Stomach (tissue), 9 donors: ENCODE measurements around the gene PRKCA. TPM values are rescaled to one million over a fixed set of nuclear protein-coding genes. Genes with fewer than 3 reads are reported as not detected.

Experiments
- DNase-seq, 2 donors: peaks; one replicate each; pipeline versions ENCODE4 v3.0.0 to v3.0.0-alpha.2; 2013 to 2019
- H3K27ac ChIP-seq, 5 donors: fragments of 200-600 bp in 4 of 5; sonication (generic) in 4 of 5; one replicate each; pipeline ENCODE4 v1.5.1; 2013 to 2019; ENCODE audit warnings: mild to moderate bottlenecking in 1 of 5, moderate library complexity in 1 of 5
- H3K27me3 ChIP-seq, 3 donors: fragments of 200-600 bp; sonication (generic); one replicate each; pipeline ENCODE4 v1.5.1; 2017 to 2019; ENCODE audit warnings: mixed run types in 1 of 3
- H3K36me3 ChIP-seq, 4 donors: fragments of 200-600 bp; sonication (generic); 1 replicate in 3 of 4; 2 replicates in 1 of 4; pipeline ENCODE4 v1.5.1; 2016 to 2019
- H3K4me1 ChIP-seq, 4 donors: fragments of 200-600 bp; sonication (generic); one replicate each; pipeline ENCODE4 v1.5.1; 2016 to 2019
- H3K4me3 ChIP-seq, 4 donors: fragments of 200-600 bp; sonication (generic) in 3 of 4; one replicate each; pipeline ENCODE4 v1.5.1; 2016 to 2019; ENCODE audit warnings: mild to moderate bottlenecking in 1 of 4
- H3K9me3 ChIP-seq, 4 donors: fragments of 200-600 bp; sonication (generic); one replicate each; pipeline ENCODE4 v1.5.1; 2016 to 2019
- CTCF ChIP-seq, 7 experiments: fragments of 450-650 bp in 4 of 7; fragments of 200-600 bp in 3 of 7; sonication (generic) in 3 of 7; IDR thresholded peaks; one replicate each; pipeline ENCODE4 v1.5.1; 2016 to 2019; ENCODE audit warnings: antibody characterized with exemption in 7 of 7, control low read depth in 2 of 7, mild to moderate bottlenecking in 1 of 7
- EP300 ChIP-seq: sonication (generic); formaldehyde crosslinking; IDR thresholded peaks from one replicate; pipeline ENCODE4 v1.6.1; 2017; ENCODE audit warnings: antibody characterized with exemption
- POLR2A ChIP-seq, 4 donors: fragments of 450-650 bp; IDR thresholded peaks; one replicate each; pipeline ENCODE4 v1.6.1; 2016; ENCODE audit warnings: antibody characterized with exemption in 4 of 4, control low read depth in 2 of 4, mild to moderate bottlenecking in 1 of 4, moderate library complexity in 1 of 4
- POLR2AphosphoS5 ChIP-seq, 3 donors: sonication (generic); formaldehyde crosslinking; IDR thresholded peaks; one replicate each; pipeline ENCODE4 v1.6.1; 2016; ENCODE audit warnings: antibody characterized with exemption in 3 of 3
- WGBS, 5 donors: extraction: QIAGEN DNeasy Blood & Tissue Kit in 3 of 5; methylation state at CpG; one replicate each; pipeline versions ENCODE4 v1.1.5 to v1.1.7; 2013 to 2018; 5-methylcytosine and 5-hydroxymethylcytosine counted together
- intact Hi-C: fragments of 100-400 bp; cut with DNase I; formaldehyde crosslinking; loops from one replicate; pipeline ENCODE4 v1.15.1; 2023; ENCODE audit warnings: low total_unique reads
- polyA plus RNA-seq, 3 donors: library from polyadenylated mRNA; stranded (reverse); fragments of 200-250 nt; gene quantifications; one replicate each; pipeline ENCODE4 v1.2.3, GENCODE V29; 2013
- total RNA-seq, 5 donors: library from RNA; depleted of rRNA; stranded (reverse); fragments of >200 nt; gene quantifications; one replicate each; pipeline versions ENCODE4 v1.1.0 to v1.2.3, GENCODE V29; 2014 to 2016
- donor health status: healthy with polysubstance abuse.
- donor health status: Bipolar disorder and iron deficiency.
- donor health status: healthy.

PRKCA gene
- total and polyA plus RNA-seq, 8 donors, result 2.1 to 41.1 (median 12.2) TPM

- intact Hi-C loops, result no loop called here
- Histone ChIP-seq H3K9me3 (peaks cover 0 to 16% (median 10%) of the 10 kb centered on the region in 4 donors), H3K4me1 (no peaks in the 10 kb centered on the region), H3K4me3 (no peak overlapping the region), H3K27ac (no peak overlapping the region), H3K27me3 (peaks cover 0 to 28% (median 0%) of the 10 kb centered on the region in 3 donors), H3K36me3 (no peaks in the 10 kb centered on the region)
- no peak for DNase-seq
- TF ChIP-seq EP300 (no peak), CTCF (IDR thresholded peaks at IDR 0.05) (no peak), POLR2A (IDR thresholded peaks at IDR 0.05) (no peak), POLR2AphosphoS5 (IDR thresholded peaks at IDR 0.05) (no peak)
- WGBS, 5 donors, result 76 to 85% (median 82%) methylated on average over 6 of the region's 6 CpGs
These were observed 517.1 kb downstream of the PRKCA start for GRCh38 chr17:66819466-66819865.

- Histone ChIP-seq H3K27ac (no peak overlapping the region), H3K4me1 (no peaks in the 10 kb centered on the region), H3K4me3 (no peak overlapping the region), H3K9me3 (peaks cover 0 to 13% (median 10%) of the 10 kb centered on the region in 4 donors), H3K36me3 (no peaks in the 10 kb centered on the region), H3K27me3 (peaks cover 0 to 37% (median 0%) of the 10 kb centered on the region in 3 donors)
- no peak for DNase-seq
- intact Hi-C loops, result no loop called here
- WGBS, 5 donors, result 62 to 79% (median 70%) methylated on average over 8 of the region's 8 CpGs
- TF ChIP-seq CTCF (IDR thresholded peaks at IDR 0.05), result no peak
- TF ChIP-seq POLR2A (IDR thresholded peaks at IDR 0.05), result no peak
- TF ChIP-seq EP300, result no peak
- TF ChIP-seq POLR2AphosphoS5 (IDR thresholded peaks at IDR 0.05), result no peak
These were observed 519.6 kb downstream of the PRKCA start for GRCh38 chr17:66822009-66822408.

GRCh38 chr17:66826856-66827255 is 524.4 kb downstream of the PRKCA start:
- WGBS, 5 donors, result 75 to 86% (median 83%) methylated on average over 6 of the region's 6 CpGs
- H3K4me3 ChIP-seq, result no peak overlapping the region
- DNase-seq, result no peak
- no peaks in the 10 kb centered on the region for H3K9me3 ChIP-seq
- peaks cover 0 to 6% (median 0%) of the 10 kb centered on the region in 4 donors for H3K4me1 ChIP-seq
- H3K27ac ChIP-seq, result no peak overlapping the region
- no peaks in the 10 kb centered on the region for H3K36me3 ChIP-seq
- TF ChIP-seq EP300 (no peak), CTCF (IDR thresholded peaks at IDR 0.05) (no peak), POLR2A (IDR thresholded peaks at IDR 0.05) (no peak), POLR2AphosphoS5 (IDR thresholded peaks at IDR 0.05) (no peak)
- H3K27me3 ChIP-seq, result peaks cover 0 to 72% (median 7%) of the 10 kb centered on the region in 3 donors
- intact Hi-C loops, result no loop called here

- H3K9me3 ChIP-seq, result no peaks in the 10 kb centered on the region
- H3K27ac ChIP-seq, result no peak overlapping the region
- DNase-seq, result peak; percentile 52 to 92
- H3K36me3 ChIP-seq, result no peaks in the 10 kb centered on the region
- H3K27me3 ChIP-seq, result peaks cover 0 to 74% (median 23%) of the 10 kb centered on the region in 3 donors
- 4 to 9% (median 8%) methylated on average over 18 of the region's 18 CpGs for WGBS, 5 donors
- no peak overlapping the region for H3K4me3 ChIP-seq
- no peak for TF ChIP-seq POLR2AphosphoS5 (IDR thresholded peaks at IDR 0.05)
- no peak for TF ChIP-seq CTCF (IDR thresholded peaks at IDR 0.05)
- H3K4me1 ChIP-seq, result peaks cover 0 to 6% (median 0%) of the 10 kb centered on the region in 4 donors
- intact Hi-C loops, result no loop called here
These were observed 527.0 kb downstream of the PRKCA start for GRCh38 chr17:66829386-66829864.
